SIG-M5 treated with dmso at 0.1 percent for 504 hours (cell line): ENCODE data around the gene KIF1C.

Source experiments
- DNase-seq: peaks from one replicate; lab custom pipeline; 2025; ENCODE audit not compliant: unreplicated experiment; lab: John Stamatoyannopoulos, UW

Gene KIF1C

GRCh38 chr17:4997302-4998026 is at the start of gene KIF1C, which contains the start of gene INCA1:
Gene KIF1C (plus strand): TSS chr17:4997950. CDS start chr17:5000247, 2,297 bp downstream.
Gene INCA1 (minus strand): TSS chr17:4997522. CDS start chr17:4994437, 3,085 bp downstream.
- peak; percentile 81 for DNase-seq

GRCh38 chr17:4948166-4948930 is 49.4 kb upstream of the KIF1C start, which contains the start of gene PFN1:
Gene PFN1 (minus strand): TSS chr17:4948530. CDS start chr17:4948394, 136 bp downstream.
- peak; percentile 93 for DNase-seq

- peak; percentile 84 for DNase-seq
These were observed 48.8 kb upstream of the KIF1C start for GRCh38 chr17:4948931-4949320.

GRCh38 chr17:4949321-4950074 is 48.3 kb upstream of the KIF1C start:
- peak; percentile 70 for DNase-seq

GRCh38 chr17:4950075-4950745 is 47.5 kb upstream of the KIF1C start:
- peak; percentile 34 for DNase-seq

GRCh38 chr17:4950746-4951204 is 47.0 kb upstream of the KIF1C start, which contains the start of gene ENO3:
Gene ENO3 (plus strand): TSS chr17:4951119. CDS start chr17:4951830, 711 bp downstream.
- DNase-seq, result no peak

GRCh38 chr17:4951486-4951885 is 46.3 kb upstream of the KIF1C start:
- no peak for DNase-seq

GRCh38 chr17:4953451-4953961 is 44.2 kb upstream of the KIF1C start:
- DNase-seq, result no peak

GRCh38 chr17:4955091-4955490 is 42.7 kb upstream of the KIF1C start:
- DNase-seq, result no peak

- DNase-seq, result no peak
These were observed 41.2 kb upstream of the KIF1C start for GRCh38 chr17:4956493-4957061.

- DNase-seq, result no peak
These were observed 39.6 kb upstream of the KIF1C start for GRCh38 chr17:4958102-4958501.

- DNase-seq, result no peak
These were observed 38.3 kb upstream of the KIF1C start for GRCh38 chr17:4959261-4959965.

- DNase-seq, result no peak
These were observed 37.3 kb upstream of the KIF1C start for GRCh38 chr17:4960279-4960922.

GRCh38 chr17:4965311-4965986 is 32.3 kb upstream of the KIF1C start:
- no peak for DNase-seq

GRCh38 chr17:4966844-4967538 is 30.8 kb upstream of the KIF1C start:
- DNase-seq, result peak; percentile 100

GRCh38 chr17:4967539-4968485 is 29.9 kb upstream of the KIF1C start, which contains the start of gene SPAG7:
Gene SPAG7 (minus strand): TSS chr17:4967817. CDS start chr17:4967804, 13 bp downstream.
- DNase-seq, result peak; percentile 94
